Muscle of leg (tissue), 11 donors: ENCODE measurements around the gene GPC5. TPM values are rescaled to one million over a fixed set of nuclear protein-coding genes. Genes with fewer than 3 reads are reported as not detected.
"Not testable (repeated sequence)": the region's sequence is repeated elsewhere in the genome, so short reads cannot be mapped to it uniquely, and the experiment has no call there.

Experiments
- DNase-seq: peaks from one replicate; pipeline ENCODE4 v3.0.0; 2013
- H3K27ac ChIP-seq: one replicate; pipeline ENCODE4 v1.5.1; 2013; ENCODE audit warnings: mild to moderate bottlenecking, low read length, control low read depth
- H3K27me3 ChIP-seq: one replicate; pipeline ENCODE4 v1.6.1; 2013; ENCODE audit warnings: low read length; ENCODE audit not compliant: control insufficient read depth, insufficient read depth
- H3K36me3 ChIP-seq: one replicate; pipeline ENCODE4 v1.6.1; 2013; ENCODE audit warnings: low read length; ENCODE audit not compliant: control insufficient read depth, insufficient read depth
- H3K4me1 ChIP-seq: one replicate; pipeline ENCODE4 v1.6.1; 2013; ENCODE audit warnings: low read length; ENCODE audit not compliant: control insufficient read depth, insufficient read depth
- H3K4me3 ChIP-seq: one replicate; pipeline ENCODE4 v1.5.1; 2013; ENCODE audit warnings: low read length, control low read depth
- H3K9me3 ChIP-seq: replicated peaks from 2 replicates; pipeline ENCODE4 v1.6.1; 2013; ENCODE audit warnings: low read depth, low read length; ENCODE audit not compliant: control insufficient read depth
- WGBS: methylation state at CpG from one replicate; pipeline ENCODE4 v1.1.5; 2013; ENCODE audit warnings: missing lambda C conversion rate; ENCODE audit not compliant: insufficient coverage; 5-methylcytosine and 5-hydroxymethylcytosine counted together
- polyA plus RNA-seq, 8 donors: library from polyadenylated mRNA; unstranded; fragments of 120-200 nt; gene quantifications; one replicate each; pipeline versions ENCODE4 v1.2.1 to v1.2.3, GENCODE V29; 2013; ENCODE audit warnings: inconsistent platforms in 1 of 8, low replicate concordance in 1 of 8; ENCODE audit not compliant: insufficient read length in 8 of 8, insufficient read depth in 1 of 8
- total RNA-seq: library from RNA; stranded (reverse); fragments of 120-200 nt; gene quantifications from one replicate; pipeline ENCODE4 v1.2.4, GENCODE V29; 2013

Gene GPC5
- total and polyA plus RNA-seq, 9 donors = 0.15 to 2.1 (median 0.40) TPM

GRCh38 chr13:91397595-91397994 lies 826 bp upstream of the GPC5 start:
- Histone ChIP-seq H3K9me3 (no peaks in the 10 kb centered on the region), H3K4me3 (no peak overlapping the region), H3K4me1 (peaks cover 9% of the 10 kb centered on the region), H3K27me3 (peaks cover 33% of the 10 kb centered on the region), H3K36me3 (no peaks in the 10 kb centered on the region), H3K27ac (no peak overlapping the region)
- DNase-seq = no peak
- WGBS = no CpG with 5 or more reads among the region's 1 CpG

- 9% methylated on average over 39 of the region's 44 CpGs for WGBS
- no peaks in the 10 kb centered on the region for H3K36me3 ChIP-seq
- H3K4me3 ChIP-seq = no peak overlapping the region
- H3K27me3 ChIP-seq = peaks cover 33% of the 10 kb centered on the region
- H3K4me1 ChIP-seq = peaks cover 9% of the 10 kb centered on the region
- H3K27ac ChIP-seq = no peak overlapping the region
- H3K9me3 ChIP-seq = no peaks in the 10 kb centered on the region
- DNase-seq = no peak
Observed at GRCh38 chr13:91399189-91400062, 1.0 kb downstream of the GPC5 start.

- WGBS = 39% methylated on average over 4 of the region's 6 CpGs
- H3K4me3 ChIP-seq = no peak overlapping the region
- no peak overlapping the region for H3K27ac ChIP-seq
- H3K36me3 ChIP-seq = no peaks in the 10 kb centered on the region
- no peaks in the 10 kb centered on the region for H3K9me3 ChIP-seq
- peaks cover 9% of the 10 kb centered on the region for H3K4me1 ChIP-seq
- DNase-seq = no peak
- H3K27me3 ChIP-seq = peaks cover 28% of the 10 kb centered on the region
Observed at GRCh38 chr13:91400063-91400399, 1.6 kb downstream of the GPC5 start.

- WGBS = no CpG with 5 or more reads among the region's 3 CpGs
- H3K4me1 ChIP-seq = peaks cover 9% of the 10 kb centered on the region
- DNase-seq = no peak
- H3K27ac ChIP-seq = no peak overlapping the region
- H3K27me3 ChIP-seq = peaks cover 28% of the 10 kb centered on the region
- H3K4me3 ChIP-seq = no peak overlapping the region
- H3K9me3 ChIP-seq = no peaks in the 10 kb centered on the region
- no peaks in the 10 kb centered on the region for H3K36me3 ChIP-seq
Observed at GRCh38 chr13:91400671-91401070, 2.2 kb downstream of the GPC5 start.

- Histone ChIP-seq H3K27ac (no peak overlapping the region), H3K27me3 (peaks cover 28% of the 10 kb centered on the region), H3K4me1 (peaks cover 9% of the 10 kb centered on the region), H3K9me3 (no peaks in the 10 kb centered on the region), H3K36me3 (no peaks in the 10 kb centered on the region), H3K4me3 (no peak overlapping the region)
- WGBS = no CpG with 5 or more reads among the region's 2 CpGs
- no peak for DNase-seq
Observed at GRCh38 chr13:91401920-91402319, 3.5 kb downstream of the GPC5 start.

- no peaks in the 10 kb centered on the region for H3K36me3 ChIP-seq
- no peak overlapping the region for H3K4me3 ChIP-seq
- H3K27me3 ChIP-seq = peaks cover 9% of the 10 kb centered on the region
- WGBS = 94% methylated on average over 4 of the region's 6 CpGs
- no peaks in the 10 kb centered on the region for H3K4me1 ChIP-seq
- H3K9me3 ChIP-seq = no peaks in the 10 kb centered on the region
- no peak overlapping the region for H3K27ac ChIP-seq
- DNase-seq = no peak
Observed at GRCh38 chr13:91405240-91405639, 6.8 kb downstream of the GPC5 start.

- Histone ChIP-seq H3K4me1 (no peaks in the 10 kb centered on the region), H3K27me3 (peaks cover 7% of the 10 kb centered on the region), H3K4me3 (no peak overlapping the region), H3K36me3 (no peaks in the 10 kb centered on the region), H3K27ac (no peak overlapping the region), H3K9me3 (no peaks in the 10 kb centered on the region)
- WGBS = no CpG with 5 or more reads among the region's 5 CpGs
- peak; percentile 9 for DNase-seq
Observed at GRCh38 chr13:91406619-91407018, 8.2 kb downstream of the GPC5 start.

- Histone ChIP-seq H3K4me1 (no peaks in the 10 kb centered on the region), H3K9me3 (no peaks in the 10 kb centered on the region), H3K27me3 (peaks cover 2% of the 10 kb centered on the region), H3K4me3 (no peak overlapping the region), H3K36me3 (no peaks in the 10 kb centered on the region), H3K27ac (no peak overlapping the region)
- no CpG with 5 or more reads among the region's 2 CpGs for WGBS
- DNase-seq = no peak
Observed at GRCh38 chr13:91408971-91409370, 10.6 kb downstream of the GPC5 start.

- not testable (repeated sequence) for H3K4me3 ChIP-seq, DNase-seq, H3K4me1 ChIP-seq, H3K27me3 ChIP-seq, H3K27ac ChIP-seq, H3K36me3 ChIP-seq, H3K9me3 ChIP-seq
- WGBS = no CpG with 5 or more reads among the region's 5 CpGs
Observed at GRCh38 chr13:91416579-91416978, 18.2 kb downstream of the GPC5 start.

GRCh38 chr13:91417660-91418325 lies 19.4 kb downstream of the GPC5 start:
- H3K9me3 ChIP-seq = no peaks in the 10 kb centered on the region
- H3K36me3 ChIP-seq = no peaks in the 10 kb centered on the region
- DNase-seq = no peak
- no CpG with 5 or more reads among the region's 6 CpGs for WGBS
- H3K4me3 ChIP-seq = no peak overlapping the region
- H3K27me3 ChIP-seq = no peaks in the 10 kb centered on the region
- no peak overlapping the region for H3K27ac ChIP-seq
- no peaks in the 10 kb centered on the region for H3K4me1 ChIP-seq
